IPS DF 4.7 (cell line): Measurements from ENCODE around the gene CFTR.

ENCODE experiments used
- DNase-seq: peaks from one replicate; pipeline ENCODE4 v3.0.0-alpha.2; 2013; ENCODE audit warnings: low spot score; ENCODE audit errors: extremely low read depth

The CFTR gene

GRCh38 chr7:117645481-117646165 lies 165.8 kb downstream of the CFTR start:
- no peak for DNase-seq

- DNase-seq: no peak
Measured at GRCh38 chr7:117648203-117648866, 168.5 kb downstream of the CFTR start.

GRCh38 chr7:117652943-117653680 lies 173.3 kb downstream of the CFTR start:
- no peak for DNase-seq

GRCh38 chr7:117654780-117655179 lies 175.0 kb downstream of the CFTR start:
- DNase-seq: no peak

GRCh38 chr7:117656806-117657205 lies 177.0 kb downstream of the CFTR start:
- DNase-seq: no peak

GRCh38 chr7:117659531-117660011 lies 179.7 kb downstream of the CFTR start:
- no peak for DNase-seq

GRCh38 chr7:117661328-117661727 lies 181.5 kb downstream of the CFTR start:
- no peak for DNase-seq

- no peak for DNase-seq
Measured at GRCh38 chr7:117664047-117664446, 184.2 kb downstream of the CFTR start.

- no peak for DNase-seq
Measured at GRCh38 chr7:117665368-117665767, 185.5 kb downstream of the CFTR start.

GRCh38 chr7:117666031-117666430 lies 186.2 kb downstream of the CFTR start:
- no peak for DNase-seq

GRCh38 chr7:117666689-117667088 lies 186.9 kb downstream of the CFTR start:
- DNase-seq: no peak

- DNase-seq: no peak
Measured at GRCh38 chr7:117667456-117667855, 187.6 kb downstream of the CFTR start.

GRCh38 chr7:117669818-117670217 lies 190.0 kb downstream of the CFTR start:
- no peak for DNase-seq

GRCh38 chr7:117672453-117672852 lies 192.6 kb downstream of the CFTR start:
- no peak for DNase-seq

GRCh38 chr7:117673367-117673766 lies 193.5 kb downstream of the CFTR start:
- no peak for DNase-seq

- DNase-seq: no peak
Measured at GRCh38 chr7:117673839-117674238, 194.0 kb downstream of the CFTR start.

GRCh38 chr7:117674617-117675016 lies 194.8 kb downstream of the CFTR start:
- no peak for DNase-seq

- no peak for DNase-seq
Measured at GRCh38 chr7:117675497-117676435, 195.9 kb downstream of the CFTR start.

GRCh38 chr7:117679120-117679519 lies 199.3 kb downstream of the CFTR start:
- no peak for DNase-seq

- no peak for DNase-seq
Measured at GRCh38 chr7:117682681-117683385, 203.0 kb downstream of the CFTR start.
